Measurements from ENCODE around the gene OMP.

DNA sequence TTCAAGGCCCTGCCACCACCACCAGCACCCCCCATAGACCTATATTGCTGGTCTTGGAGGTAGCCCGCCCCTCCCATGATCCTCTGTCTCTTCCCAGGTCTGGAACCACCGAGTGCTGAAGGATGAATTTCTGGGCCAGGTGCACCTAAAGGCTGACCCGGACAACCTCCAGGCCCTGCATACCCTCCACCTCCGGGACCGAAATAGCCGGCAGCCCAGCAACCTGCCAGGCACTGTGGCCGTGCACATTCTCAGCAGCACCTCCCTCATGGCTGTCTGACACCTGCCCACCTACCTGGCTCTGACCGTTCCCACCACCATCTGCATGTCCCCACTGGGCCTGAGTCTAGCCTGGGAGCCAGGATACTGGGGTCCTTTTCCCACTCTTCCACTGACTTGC, 21.0 kb downstream of the OMP start:
- TF ChIP-seq, protein P1, sequence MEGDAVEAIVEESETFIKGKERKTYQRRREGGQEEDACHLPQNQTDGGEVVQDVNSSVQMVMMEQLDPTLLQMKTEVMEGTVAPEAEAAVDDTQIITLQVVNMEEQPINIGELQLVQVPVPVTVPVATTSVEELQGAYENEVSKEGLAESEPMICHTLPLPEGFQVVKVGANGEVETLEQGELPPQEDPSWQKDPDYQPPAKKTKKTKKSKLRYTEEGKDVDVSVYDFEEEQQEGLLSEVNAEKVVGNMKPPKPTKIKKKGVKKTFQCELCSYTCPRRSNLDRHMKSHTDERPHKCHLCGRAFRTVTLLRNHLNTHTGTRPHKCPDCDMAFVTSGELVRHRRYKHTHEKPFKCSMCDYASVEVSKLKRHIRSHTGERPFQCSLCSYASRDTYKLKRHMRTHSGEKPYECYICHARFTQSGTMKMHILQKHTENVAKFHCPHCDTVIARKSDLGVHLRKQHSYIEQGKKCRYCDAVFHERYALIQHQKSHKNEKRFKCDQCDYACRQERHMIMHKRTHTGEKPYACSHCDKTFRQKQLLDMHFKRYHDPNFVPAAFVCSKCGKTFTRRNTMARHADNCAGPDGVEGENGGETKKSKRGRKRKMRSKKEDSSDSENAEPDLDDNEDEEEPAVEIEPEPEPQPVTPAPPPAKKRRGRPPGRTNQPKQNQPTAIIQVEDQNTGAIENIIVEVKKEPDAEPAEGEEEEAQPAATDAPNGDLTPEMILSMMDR (IDR thresholded peaks at IDR 0.05) = no peak
- no peak for TF ChIP-seq POLR2A (IDR thresholded peaks at IDR 0.05)

All from body of pancreas (tissue), 4 donors.